T-cell (primary cell): Measurements from ENCODE around the gene SPPL3. TPM values are rescaled to one million over a fixed set of nuclear protein-coding genes. Genes with fewer than 3 reads are reported as not detected.
A peak's percentile ranks its signal among the peaks of the same experiment; 100 is the strongest.

ENCODE experiments used
- ATAC-seq, 4 experiments: fragments of 200-7000 bp in 3 of 4; fragments of 150-1000 bp in 1 of 4; cut with Tn5 transposase; replicated peaks in 1 of 4; 1 replicate in 3 of 4; 2 replicates in 1 of 4; pipeline ENCODE4 v1.10.0; 2021; ENCODE audit warnings: moderate library complexity in 3 of 4, mild to moderate bottlenecking in 2 of 4, moderate number of reproducible peaks in 1 of 4
- CTCF ChIA-PET, 2 donors: fragments of 300-600 bp; sonication (Branson Sonifier 250); formaldehyde crosslinking; loops; one replicate each; lab custom pipeline; 2022; ENCODE audit warnings: antibody characterized with exemption in 2 of 2; lab: Charles Lee
- POLR2A ChIA-PET, 2 donors: fragments of 300-600 bp; sonication (Branson Sonifier 250); formaldehyde crosslinking; loops; one replicate each; lab custom pipeline; 2022; ENCODE audit warnings: antibody characterized with exemption in 2 of 2; lab: Charles Lee
- DNase-seq, 35 experiments: peaks; one replicate each; pipeline versions ENCODE4 v3.0.0 to v3.0.0-alpha.2; 2013 to 2023
- H3K27ac ChIP-seq: one replicate; pipeline ENCODE4 v1.5.1; 2013; ENCODE audit warnings: low read length
- H3K27me3 ChIP-seq, 2 experiments: replicated peaks in 1 of 2; 1 replicate in 1 of 2; 2 replicates in 1 of 2; pipeline versions ENCODE4 v1.6.1 to v1.7.0; 2013; ENCODE audit warnings: low read length in 1 of 2, mixed read lengths in 1 of 2; ENCODE audit not compliant: control insufficient read depth in 2 of 2, insufficient read depth in 2 of 2; ENCODE audit errors: extremely low read depth in 1 of 2
- H3K36me3 ChIP-seq, 2 donors: 1 replicate in 1 of 2; 2 replicates in 1 of 2; pipeline versions ENCODE4 v1.6.1 to v1.7.0; 2013; ENCODE audit warnings: low read length in 1 of 2; ENCODE audit not compliant: control insufficient read depth in 2 of 2, insufficient read depth in 1 of 2; ENCODE audit errors: extremely low read depth in 1 of 2
- H3K4me1 ChIP-seq, 2 experiments: 1 replicate in 1 of 2; 2 replicates in 1 of 2; pipeline versions ENCODE4 v1.6.1 to v1.7.0; 2013; ENCODE audit warnings: low read length in 2 of 2, mixed read lengths in 1 of 2; ENCODE audit not compliant: insufficient read depth in 2 of 2, control insufficient read depth in 1 of 2; ENCODE audit errors: extremely low read depth in 1 of 2
- H3K4me3 ChIP-seq, 2 donors: 1 replicate in 1 of 2; 2 replicates in 1 of 2; pipeline versions ENCODE4 v1.5.1 to v1.7.0; 2013; ENCODE audit warnings: mild to moderate bottlenecking in 2 of 2, low read length in 1 of 2, moderate library complexity in 1 of 2; ENCODE audit not compliant: control insufficient read depth in 1 of 2; ENCODE audit errors: extremely low read depth in 1 of 2
- H3K9me3 ChIP-seq: 2 replicates; pipeline ENCODE4 v1.7.0; 2013
- H3K27ac Mint-ChIP-seq, 2 donors: one replicate each; pipeline ENCODE4 v1.8.0; 2020 to 2021; ENCODE audit warnings: mild to moderate bottlenecking in 2 of 2, mixed read lengths in 2 of 2
- H3K27me3 Mint-ChIP-seq, 2 donors: one replicate each; pipeline ENCODE4 v1.8.0; 2021 to 2022; ENCODE audit warnings: mixed read lengths in 2 of 2
- H3K36me3 Mint-ChIP-seq: one replicate; pipeline ENCODE4 v1.8.0; 2021; ENCODE audit warnings: mixed read lengths
- H3K4me1 Mint-ChIP-seq, 3 donors: one replicate each; pipeline ENCODE4 v1.8.0; 2020 to 2022; ENCODE audit warnings: mixed read lengths in 3 of 3, mild to moderate bottlenecking in 1 of 3
- H3K4me3 Mint-ChIP-seq, 3 donors: one replicate each; pipeline ENCODE4 v1.8.0; 2020 to 2022; ENCODE audit warnings: mild to moderate bottlenecking in 3 of 3, mixed read lengths in 3 of 3, moderate library complexity in 3 of 3
- H3K9me3 Mint-ChIP-seq, 3 donors: one replicate each; pipeline ENCODE4 v1.8.0; 2020 to 2022; ENCODE audit warnings: mixed read lengths in 3 of 3
- WGBS: methylation state at CpG from one replicate; pipeline ENCODE4 v1.1.5; 2013; ENCODE audit warnings: missing lambda C conversion rate; ENCODE audit not compliant: insufficient coverage; 5-methylcytosine and 5-hydroxymethylcytosine counted together
- total RNA-seq, 35 experiments: library from RNA in 6 of 35; stranded (reverse) in 6 of 35; fragments of 120-200 nt in 1 of 35; gene quantifications; one replicate each; pipeline versions ENCODE4 v1.2.1 to v1.2.4 and lab custom pipeline; 2013 to 2026

The SPPL3 gene
- total RNA-seq, 5 donors from 2014 or later (not counting 1 experiment from before 2014, with no cell fraction given): 36.5 to 46.6 (median 41.8) TPM

- WGBS: 60% methylated on average over 1 of the region's 11 CpGs
- H3K4me1 Mint-ChIP-seq: peaks cover 3 to 14% (median 13%) of the 10 kb centered on the region in 3 donors
- POLR2A ChIA-PET: no interaction called here
Observed at GRCh38 chr12:120719496-120720233, 184.5 kb downstream of the SPPL3 start.

GRCh38 chr12:120719072-120719471 lies 185.1 kb downstream of the SPPL3 start:
- 100% methylated on average over 1 of the region's 2 CpGs for WGBS
- H3K27ac ChIP-seq: no peak overlapping the region
- ChIA-PET CTCF (no interaction called here), POLR2A (no interaction called here)
- Mint-ChIP-seq H3K27ac (no peak overlapping the region), H3K4me1 (peaks cover under 1 to 14% (median 13%) of the 10 kb centered on the region in 3 donors), H3K4me3 (no peak overlapping the region), H3K27me3 (no peaks in the 10 kb centered on the region), H3K36me3 (peaks cover 62% of the 10 kb centered on the region), H3K9me3 (no peaks in the 10 kb centered on the region)
- ATAC-seq (no peak), DNase-seq (no peak)
- no peaks in the 10 kb centered on the region for H3K9me3 ChIP-seq
- no peak overlapping the region for H3K4me3 ChIP-seq
- H3K27me3 ChIP-seq: no peaks in the 10 kb centered on the region
- peaks cover 22 to 74% of the 10 kb centered on the region in 2 donors for H3K36me3 ChIP-seq
- H3K4me1 ChIP-seq: no peaks in the 10 kb centered on the region

More at GRCh38 chr12:120719496-120720233, 184.5 kb downstream of the SPPL3 start:
- Histone ChIP-seq H3K27me3 (no peaks in the 10 kb centered on the region), H3K9me3 (no peaks in the 10 kb centered on the region), H3K4me1 (peaks cover 0 to under 1% of the 10 kb centered on the region in 2 experiments), H3K27ac (no peak overlapping the region), H3K4me3 (no peak overlapping the region), H3K36me3 (peaks cover 22 to 71% of the 10 kb centered on the region in 2 donors)
- ATAC-seq (no peak), DNase-seq (no peak)
- H3K27ac Mint-ChIP-seq: no peak overlapping the region
- H3K27me3 Mint-ChIP-seq: no peaks in the 10 kb centered on the region
- H3K9me3 Mint-ChIP-seq: no peaks in the 10 kb centered on the region
- CTCF ChIA-PET: interaction anchor here in 1 of 2 donors (0.5 kb wide), 2 partner anchors 144 to 153 kb away, joined by 3 to 4 read pairs; no protein-coding TSS in a partner anchor
- H3K4me3 Mint-ChIP-seq: no peak overlapping the region
- H3K36me3 Mint-ChIP-seq: peaks cover 61% of the 10 kb centered on the region

- peaks cover 0 to 5% of the 10 kb centered on the region in 2 experiments for H3K4me1 ChIP-seq
- H3K9me3 Mint-ChIP-seq: no peaks in the 10 kb centered on the region
- H3K27me3 Mint-ChIP-seq: no peaks in the 10 kb centered on the region
- H3K36me3 Mint-ChIP-seq: peaks cover 61% of the 10 kb centered on the region
- no peak overlapping the region for H3K27ac Mint-ChIP-seq
- H3K4me1 Mint-ChIP-seq: peaks cover 6 to 23% (median 22%) of the 10 kb centered on the region in 3 donors
- peaks cover 22 to 71% of the 10 kb centered on the region in 2 donors for H3K36me3 ChIP-seq
- H3K4me3 Mint-ChIP-seq: no peak overlapping the region
- ATAC-seq: no peak
- ChIA-PET POLR2A (no interaction called here), CTCF (no interaction called here)
- H3K27me3 ChIP-seq: no peaks in the 10 kb centered on the region
- no peak for DNase-seq
- no peak overlapping the region for H3K4me3 ChIP-seq
- no peak overlapping the region for H3K27ac ChIP-seq
- WGBS: 99% methylated on average over 7 of the region's 9 CpGs
- no peaks in the 10 kb centered on the region for H3K9me3 ChIP-seq
Observed at GRCh38 chr12:120718055-120718454, 186.1 kb downstream of the SPPL3 start.

GRCh38 chr12:120713861-120714482 lies 190.2 kb downstream of the SPPL3 start:
- Mint-ChIP-seq H3K36me3 (peaks cover 28% of the 10 kb centered on the region), H3K27me3 (no peaks in the 10 kb centered on the region), H3K4me1 (peaks cover 34 to 50% (median 48%) of the 10 kb centered on the region in 3 donors), H3K27ac (peak overlapping the region; percentile 62 to 73), H3K9me3 (no peaks in the 10 kb centered on the region), H3K4me3 (no peak overlapping the region)
- Histone ChIP-seq H3K4me1 (peaks cover 5 to 23% of the 10 kb centered on the region in 2 experiments), H3K27ac (no peak overlapping the region), H3K9me3 (no peaks in the 10 kb centered on the region), H3K4me3 (no peak overlapping the region), H3K27me3 (no peaks in the 10 kb centered on the region), H3K36me3 (peaks cover 10 to 31% of the 10 kb centered on the region in 2 donors)
- POLR2A ChIA-PET: interaction anchor here in 1 of 2 donors (0.7 kb wide), 1 partner anchor 404 kb away, joined by 4 read pairs; no protein-coding TSS in a partner anchor
- CTCF ChIA-PET: interaction anchor here (0.6 to 1.2 kb wide), 4 partner anchors 131 to 233 kb away, joined by 3 to 4 read pairs (median 3); partner anchors contain the start of gene POP5 (in 1 of the 2)
- 44% methylated on average over 2 of the region's 4 CpGs for WGBS
- DNase-seq (peak in 33 of 35 experiments; percentile 29 to 91 (median 63)), ATAC-seq (peak; percentile 54 to 61 (median 58))

GRCh38 chr12:120712610-120713009 lies 191.5 kb downstream of the SPPL3 start:
- WGBS: no CpG with 5 or more reads among the region's 6 CpGs
- ChIA-PET CTCF (interaction anchor here in 1 of 2 donors (1.2 kb wide), 1 partner anchor 66 kb away, joined by 3 read pairs; no protein-coding TSS in a partner anchor), POLR2A (no interaction called here)
- no peaks in the 10 kb centered on the region for H3K27me3 ChIP-seq
- Mint-ChIP-seq H3K27ac (peak overlapping the region; percentile 66 to 90), H3K9me3 (no peaks in the 10 kb centered on the region), H3K4me1 (peaks cover 34 to 45% (median 42%) of the 10 kb centered on the region in 3 donors), H3K27me3 (no peaks in the 10 kb centered on the region), H3K36me3 (peaks cover 19% of the 10 kb centered on the region), H3K4me3 (peak overlapping the region; percentile 31 to 90 (median 88))
- DNase-seq: no peak
- H3K9me3 ChIP-seq: no peaks in the 10 kb centered on the region
- no peak overlapping the region for H3K27ac ChIP-seq
- no peak for ATAC-seq
- H3K36me3 ChIP-seq: peaks cover 5 to 22% of the 10 kb centered on the region in 2 donors
- H3K4me3 ChIP-seq: no peak overlapping the region
- H3K4me1 ChIP-seq: peaks cover 5 to 23% of the 10 kb centered on the region in 2 experiments
